ENCODE results near the gene TEX261. TPM values are rescaled to one million over a fixed set of nuclear protein-coding genes. Genes with fewer than 3 reads are reported as not detected.
"Not testable (repeated sequence)": the region's sequence is repeated elsewhere in the genome, so short reads cannot be mapped to it uniquely, and the experiment has no call there.

The TEX261 gene
- total and polyA plus RNA-seq, 3 donors from 2014 or later, result 39.0 to 133 (median 40.7) TPM

- Histone ChIP-seq H3K9me3 (no peaks in the 10 kb centered on the region), H3K27me3 (no peaks in the 10 kb centered on the region), H3K4me3 (no peak overlapping the region), H3K36me3 (ENCODE audit: low read depth, missing control alignments) (no peaks in the 10 kb centered on the region), H3K4me1 (no peaks in the 10 kb centered on the region), H3K27ac (no peak overlapping the region)
- DNase-seq, result no peak
- TF ChIP-seq CTCF (IDR thresholded peaks at IDR 0.05) (no peak), POLR2A (IDR thresholded peaks at IDR 0.05) (no peak)
- WGBS, 2 donors, result 77 to 84% methylated on average over 8 of the region's 8 CpGs
- intact Hi-C loops (cut with DNase I; ENCODE audit: low total_unique reads), result no loop called here
Observed at GRCh38 chr2:71018625-71019024, 24.0 kb upstream of the TEX261 start.

GRCh38 chr2:71011786-71012185, 17.1 kb upstream of the TEX261 start:
- DNase-seq; H3K36me3 ChIP-seq (ENCODE audit: low read depth, missing control alignments); intact Hi-C loops (cut with DNase I; ENCODE audit: low total_unique reads); H3K9me3 ChIP-seq; H3K27ac ChIP-seq; H3K27me3 ChIP-seq; H3K4me1 ChIP-seq; H3K4me3 ChIP-seq: not testable (repeated sequence)
- WGBS, 2 donors, result 41 to 57% methylated on average over 5 to 6 of the region's 6 CpGs

GRCh38 chr2:71008342-71008741, 13.7 kb upstream of the TEX261 start:
- WGBS, 2 donors, result 91 to 97% methylated on average over 9 to 13 of the region's 13 CpGs
- intact Hi-C loops (cut with DNase I; ENCODE audit: low total_unique reads), result no loop called here
- Histone ChIP-seq H3K36me3 (ENCODE audit: low read depth, missing control alignments) (no peaks in the 10 kb centered on the region), H3K9me3 (no peaks in the 10 kb centered on the region), H3K27me3 (no peaks in the 10 kb centered on the region), H3K27ac (no peak overlapping the region), H3K4me1 (no peaks in the 10 kb centered on the region), H3K4me3 (no peak overlapping the region)
- TF ChIP-seq CTCF (IDR thresholded peaks at IDR 0.05), result no peak
- TF ChIP-seq POLR2A (IDR thresholded peaks at IDR 0.05), result no peak
- DNase-seq, result no peak

- Histone ChIP-seq H3K4me1 (no peaks in the 10 kb centered on the region), H3K4me3 (no peak overlapping the region), H3K36me3 (ENCODE audit: low read depth, missing control alignments) (no peaks in the 10 kb centered on the region), H3K9me3 (no peaks in the 10 kb centered on the region), H3K27me3 (no peaks in the 10 kb centered on the region), H3K27ac (no peak overlapping the region)
- WGBS, 2 donors, result 87 to 100% methylated on average over 1 to 5 of the region's 5 CpGs
- DNase-seq, result no peak
- no peak for TF ChIP-seq CTCF (IDR thresholded peaks at IDR 0.05)
- TF ChIP-seq POLR2A (IDR thresholded peaks at IDR 0.05), result no peak
- intact Hi-C loops (cut with DNase I; ENCODE audit: low total_unique reads), result no loop called here
Observed at GRCh38 chr2:71006955-71007799, 12.5 kb upstream of the TEX261 start.

- H3K27me3 ChIP-seq, result no peaks in the 10 kb centered on the region
- no peak for DNase-seq
- no peaks in the 10 kb centered on the region for H3K36me3 ChIP-seq (ENCODE audit: low read depth, missing control alignments)
- no peak overlapping the region for H3K4me3 ChIP-seq
- H3K4me1 ChIP-seq, result no peaks in the 10 kb centered on the region
- no peaks in the 10 kb centered on the region for H3K9me3 ChIP-seq
- TF ChIP-seq POLR2A (IDR thresholded peaks at IDR 0.05) (no peak), CTCF (IDR thresholded peaks at IDR 0.05) (no peak)
- intact Hi-C loops (cut with DNase I; ENCODE audit: low total_unique reads), result no loop called here
- no peak overlapping the region for H3K27ac ChIP-seq
- WGBS, 2 donors, result 50 to 78% methylated on average over 1 to 2 of the region's 2 CpGs
Observed at GRCh38 chr2:71006323-71006722, 11.7 kb upstream of the TEX261 start.

Measured in testis (tissue), 3 donors.